EH (cell line): ENCODE measurements around the gene GPNMB.

Source experiments
- DNase-seq: peaks from one replicate; pipeline ENCODE4 v3.0.0-alpha.2; 2015; ENCODE audit warnings: low read depth

The GPNMB gene

GRCh38 chr7:23230641-23231101 is 15.9 kb upstream of the GPNMB start:
- no peak for DNase-seq

GRCh38 chr7:23232966-23233365 is 13.6 kb upstream of the GPNMB start:
- no peak for DNase-seq

- no peak for DNase-seq
Observed at GRCh38 chr7:23234569-23235296, 11.8 kb upstream of the GPNMB start.

GRCh38 chr7:23235813-23236221 is 10.8 kb upstream of the GPNMB start:
- DNase-seq: peak; percentile 16

- DNase-seq: no peak
Observed at GRCh38 chr7:23237000-23237399, 9.6 kb upstream of the GPNMB start.

- DNase-seq: no peak
Observed at GRCh38 chr7:23238983-23239652, 7.5 kb upstream of the GPNMB start.

GRCh38 chr7:23239698-23240097 is 6.9 kb upstream of the GPNMB start:
- no peak for DNase-seq

GRCh38 chr7:23242321-23242720 is 4.3 kb upstream of the GPNMB start:
- DNase-seq: no peak

- DNase-seq: no peak
Observed at GRCh38 chr7:23242935-23243334, 3.6 kb upstream of the GPNMB start.

GRCh38 chr7:23247046-23247602 is 549 bp downstream of the GPNMB start:
- DNase-seq: no peak

GRCh38 chr7:23247603-23248335 is 1.2 kb downstream of the GPNMB start:
- peak; percentile 40 for DNase-seq

GRCh38 chr7:23249486-23249885 is 2.9 kb downstream of the GPNMB start:
- DNase-seq: no peak

GRCh38 chr7:23254051-23254681 is 7.6 kb downstream of the GPNMB start:
- DNase-seq: no peak

- DNase-seq: no peak
Observed at GRCh38 chr7:23256731-23257130, 10.2 kb downstream of the GPNMB start.

- no peak for DNase-seq
Observed at GRCh38 chr7:23260371-23260770, 13.8 kb downstream of the GPNMB start.

- peak; percentile 72 for DNase-seq
Observed at GRCh38 chr7:23261843-23262452, 15.4 kb downstream of the GPNMB start.

GRCh38 chr7:23264916-23265458 is 18.4 kb downstream of the GPNMB start:
- DNase-seq: no peak

GRCh38 chr7:23266918-23267317 is 20.3 kb downstream of the GPNMB start:
- no peak for DNase-seq

GRCh38 chr7:23267357-23267756 is 20.8 kb downstream of the GPNMB start:
- DNase-seq: no peak

GRCh38 chr7:23268167-23268566 is 21.6 kb downstream of the GPNMB start:
- DNase-seq: no peak

GRCh38 chr7:23268746-23269145 is 22.2 kb downstream of the GPNMB start:
- DNase-seq: peak; percentile 3
